GM10266 (cell line): ENCODE measurements around the gene FARS2.

Experiments used
- DNase-seq: peaks from one replicate; pipeline ENCODE4 v3.0.0; 2012; ENCODE audit errors: extremely low spot score
- CTCF ChIP-seq: IDR thresholded peaks from 2 replicates; pipeline ENCODE4 v1.5.1; 2012; ENCODE audit warnings: mild to moderate bottlenecking, low read depth; ENCODE audit not compliant: control insufficient read depth, insufficient read depth; ENCODE audit errors: missing control alignments

Gene FARS2

GRCh38 chr6:5399391-5399790 lies 138.1 kb downstream of the FARS2 start:
- DNase-seq = no peak
- no peak for TF ChIP-seq CTCF

GRCh38 chr6:5401845-5402738 lies 140.8 kb downstream of the FARS2 start:
- DNase-seq = no peak
- TF ChIP-seq CTCF = peak; percentile 46

DNA sequence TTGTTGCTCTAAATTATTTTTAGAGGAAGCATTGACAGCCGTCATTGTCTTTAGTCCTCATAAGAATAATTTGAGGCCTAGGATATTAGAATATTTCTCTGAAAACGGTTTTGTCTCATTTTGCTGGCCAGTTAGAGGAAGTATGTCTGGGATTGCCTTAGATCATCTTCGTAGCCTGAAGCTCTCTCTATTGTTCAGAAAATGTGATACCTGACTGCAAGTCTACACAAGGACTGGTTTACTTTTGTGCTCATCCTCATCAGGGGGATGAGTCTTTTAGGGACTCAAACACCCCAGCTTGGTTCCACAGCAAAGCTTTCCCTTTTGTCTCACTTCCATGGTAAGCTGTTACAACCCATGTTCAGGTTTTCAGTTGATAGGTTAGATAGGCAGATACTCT lies 141.8 kb downstream of the FARS2 start:
- no peak for TF ChIP-seq CTCF
- DNase-seq = no peak

- no peak for DNase-seq
- no peak for TF ChIP-seq CTCF
Observed at GRCh38 chr6:5403609-5404008, 142.3 kb downstream of the FARS2 start.

DNA sequence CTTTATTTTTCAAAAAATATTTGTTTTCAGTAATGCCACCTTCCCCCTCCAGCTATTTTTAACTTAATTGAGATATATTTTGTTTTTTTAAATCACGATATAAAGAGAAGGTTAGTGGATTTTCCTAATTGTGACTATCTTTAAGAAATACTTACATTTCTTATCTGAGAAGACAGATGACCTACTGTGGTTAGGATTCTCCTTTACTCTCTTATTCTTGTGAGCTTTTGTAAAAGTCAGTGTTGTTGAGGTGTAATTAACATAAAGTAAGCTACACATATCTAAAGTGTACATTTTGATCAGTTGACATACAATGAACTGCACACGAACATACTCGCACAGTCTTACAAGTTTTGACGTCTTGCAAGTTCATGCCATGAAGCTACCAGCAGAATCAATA lies 144.7 kb downstream of the FARS2 start:
- no peak for DNase-seq

GRCh38 chr6:5411414-5411813 lies 150.1 kb downstream of the FARS2 start:
- no peak for DNase-seq
- TF ChIP-seq CTCF = no peak

More for the DNA sequence above, 144.7 kb downstream of the FARS2 start:
- TF ChIP-seq CTCF = no peak

DNA sequence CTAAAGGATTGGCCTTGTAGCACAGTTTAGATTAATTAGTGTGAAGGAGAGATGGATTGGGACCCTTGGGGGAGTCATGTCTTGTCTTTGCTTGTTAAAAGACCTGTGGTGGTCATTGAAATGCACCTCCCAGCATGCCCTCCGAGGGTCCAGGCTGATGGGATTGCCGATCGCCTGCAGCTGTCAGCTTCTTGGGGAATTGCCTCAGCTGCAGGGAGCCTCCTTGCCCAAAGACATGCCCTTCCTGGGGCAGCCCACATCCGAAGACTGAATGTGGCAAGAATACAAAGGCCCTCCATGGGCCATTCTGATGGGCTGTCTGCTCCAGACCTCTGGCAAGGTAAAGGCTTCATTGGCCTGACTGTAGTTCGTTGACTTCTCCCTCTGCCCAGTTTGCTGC lies 150.7 kb downstream of the FARS2 start:
- TF ChIP-seq CTCF = no peak
- no peak for DNase-seq
